ELF-1 (cell line): ENCODE results near the gene ARPP19.
"Not testable (repeated sequence)": the region's sequence is repeated elsewhere in the genome, so short reads cannot be mapped to it uniquely, and the experiment has no call there.

Experiments
- DNase-seq: peaks from one replicate; pipeline ENCODE4 v3.0.0-alpha.2; 2016; ENCODE audit warnings: low read depth, low spot score

ARPP19 gene, protein sequence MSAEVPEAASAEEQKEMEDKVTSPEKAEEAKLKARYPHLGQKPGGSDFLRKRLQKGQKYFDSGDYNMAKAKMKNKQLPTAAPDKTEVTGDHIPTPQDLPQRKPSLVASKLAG

DNA sequence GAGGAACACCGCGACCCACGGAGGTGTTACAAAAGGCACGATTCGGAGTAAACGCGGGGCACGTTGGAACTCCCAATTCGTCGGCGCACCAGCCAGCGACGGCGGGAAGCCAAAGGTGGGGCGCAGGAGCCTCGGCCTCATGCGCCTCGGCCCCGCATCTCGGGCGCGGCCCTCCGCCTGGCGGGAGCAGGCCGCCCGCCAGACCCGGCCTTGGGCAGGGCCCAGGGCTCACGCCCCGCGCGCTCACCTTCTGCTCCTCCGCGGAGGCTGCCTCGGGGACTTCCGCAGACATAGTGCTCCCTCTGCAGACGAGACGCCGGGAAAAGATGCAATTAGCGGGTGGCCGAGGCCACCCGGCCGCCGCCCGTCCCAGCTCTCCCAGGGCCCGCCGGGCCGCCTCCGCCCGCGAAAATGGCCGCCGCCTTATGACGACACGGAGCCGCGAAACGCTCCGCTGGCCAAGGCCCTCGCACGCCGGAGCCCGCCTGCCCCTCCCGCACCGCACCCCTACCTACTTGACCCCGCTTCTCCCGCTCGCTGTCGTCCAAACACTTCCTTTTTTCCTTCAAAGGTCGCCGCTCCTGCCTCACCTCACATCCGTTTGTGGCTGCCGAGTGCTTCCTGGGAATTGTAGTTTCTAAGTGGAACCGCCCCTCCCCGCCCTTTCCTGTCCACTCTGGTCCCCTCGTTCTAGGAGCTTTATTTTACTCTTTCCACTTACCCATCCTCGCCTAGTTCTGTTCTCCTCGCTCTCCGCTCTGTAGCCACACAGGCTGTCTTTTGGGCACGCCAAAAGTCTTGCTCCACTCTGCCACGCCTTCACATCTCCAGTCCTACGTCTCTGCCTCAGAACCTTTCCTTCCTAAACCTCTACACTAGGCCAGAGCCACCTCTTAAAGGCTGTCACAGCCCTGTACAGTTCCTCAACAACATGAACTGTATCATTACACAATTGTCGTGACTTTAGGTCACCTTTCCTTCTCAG is at the start of gene ARPP19:
Gene ARPP19 (minus strand): TSS at position 430 of the 985 bp plus-strand sequence. CDS start 138 bp downstream, at position 292.
- DNase-seq = peak; percentile 96

DNA sequence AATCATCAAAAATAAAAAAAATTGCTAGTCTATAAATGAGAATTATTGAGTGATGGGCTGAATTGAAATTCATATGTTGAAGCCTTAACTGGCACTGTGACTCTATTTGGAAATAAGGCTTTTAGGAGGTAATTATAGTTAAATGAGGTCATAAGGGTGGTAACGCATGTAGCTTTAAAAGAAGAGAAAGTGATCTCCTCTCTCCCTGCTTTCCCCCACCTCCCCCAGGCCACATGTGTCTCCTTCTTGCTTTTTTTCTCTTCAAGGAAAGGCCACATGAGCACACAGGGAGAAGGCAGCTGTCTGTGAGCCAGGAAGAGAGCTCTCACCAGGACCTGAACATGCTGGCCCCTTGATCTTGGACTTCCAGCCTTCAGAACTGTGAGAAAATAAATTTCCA is 48.2 kb upstream of the ARPP19 start:
- DNase-seq = no peak

DNA sequence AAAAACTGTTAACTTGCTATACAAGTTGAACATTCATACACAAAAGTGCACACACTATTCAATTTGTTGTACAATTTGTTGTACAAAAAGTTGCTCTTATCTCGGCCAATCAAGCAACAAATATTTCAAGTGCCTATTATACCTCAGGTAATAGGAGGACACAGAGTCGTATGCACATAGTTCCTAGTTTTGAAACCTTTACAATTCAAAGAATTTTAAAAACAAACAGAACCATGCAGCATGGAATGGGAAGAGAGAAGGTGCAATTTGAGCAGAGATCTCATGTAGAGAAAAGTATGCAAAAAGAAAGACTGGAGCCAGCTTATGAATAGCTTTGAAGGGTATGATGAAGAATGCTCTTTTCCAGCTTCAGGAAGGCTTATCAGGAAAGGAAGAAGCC is 46.5 kb upstream of the ARPP19 start:
- DNase-seq = no peak

DNA sequence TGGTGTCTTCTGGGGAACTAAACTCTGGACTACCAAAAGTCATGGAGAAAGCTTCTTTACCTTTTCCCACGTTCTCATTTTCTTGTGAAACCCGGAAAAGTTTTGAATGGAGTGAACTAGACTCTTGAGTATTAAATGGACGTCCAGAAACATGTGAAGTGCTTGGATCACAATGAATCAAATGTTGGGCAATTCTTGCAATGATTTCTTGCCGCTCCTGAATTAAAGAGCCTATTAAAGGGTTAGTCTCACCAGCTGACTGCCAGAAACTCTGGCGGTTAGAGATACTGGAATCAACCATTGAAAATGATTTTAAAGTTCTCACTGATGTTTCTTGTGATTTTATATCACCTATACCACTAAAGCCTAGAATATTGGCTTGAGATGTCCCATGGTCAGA is 40.8 kb upstream of the ARPP19 start:
- DNase-seq = no peak

DNA sequence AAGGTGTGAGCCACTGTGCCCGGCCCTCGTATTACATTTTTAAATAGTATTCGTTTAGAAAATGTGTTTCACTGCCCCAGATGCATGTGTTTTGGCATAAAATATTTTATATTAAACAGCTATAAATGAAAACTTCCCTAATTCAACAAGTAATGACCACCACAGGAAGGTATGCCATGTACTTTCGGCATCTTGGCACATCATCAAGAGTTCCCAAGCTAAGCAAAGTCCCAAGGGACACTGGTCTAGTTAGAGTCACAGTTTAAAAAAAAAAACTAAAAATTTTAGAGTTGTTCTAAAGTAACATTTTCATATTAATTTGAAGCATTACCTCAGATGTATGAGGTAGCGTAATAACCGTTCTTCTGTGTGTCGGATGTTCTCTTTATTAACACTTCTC is 15.6 kb upstream of the ARPP19 start:
- DNase-seq = no peak

DNA sequence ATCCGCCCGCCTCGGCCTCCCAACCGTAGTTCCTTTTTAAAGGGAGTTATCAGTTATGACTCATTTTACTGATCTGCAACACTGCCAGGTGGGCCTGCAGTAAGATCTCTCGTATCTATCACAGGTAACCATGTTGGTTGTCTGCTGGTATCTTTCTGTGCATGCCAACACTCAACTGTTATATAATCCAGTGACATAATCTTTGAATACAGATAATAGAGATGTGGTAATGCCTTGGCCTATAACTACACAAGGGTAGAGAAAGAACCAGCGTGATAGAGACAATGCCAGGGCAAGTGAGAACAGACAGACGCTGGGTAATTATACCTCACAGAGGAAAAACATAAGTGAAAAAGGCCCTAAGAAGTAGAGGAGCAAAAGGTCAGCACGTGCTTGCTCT is 11.0 kb upstream of the ARPP19 start:
- DNase-seq = no peak

DNA sequence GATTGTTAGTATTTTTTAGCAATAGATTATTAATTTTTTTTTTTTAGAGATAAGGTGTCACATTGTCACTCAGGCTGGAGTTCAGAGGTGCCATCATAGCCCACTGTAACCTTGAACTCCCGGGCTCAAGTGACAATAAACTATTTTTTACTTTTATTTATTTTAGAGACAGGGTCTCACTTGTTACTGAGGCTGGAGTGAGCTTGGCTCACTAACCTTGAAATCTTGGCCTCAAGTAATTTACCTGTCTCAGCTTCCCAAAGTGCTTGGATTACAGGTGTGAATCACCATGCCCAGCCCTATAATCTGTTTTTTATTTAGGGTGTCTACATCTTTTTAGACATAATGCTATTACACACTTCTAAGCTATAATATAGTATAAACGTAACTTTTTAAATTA is 7.9 kb upstream of the ARPP19 start:
- DNase-seq = no peak

DNA sequence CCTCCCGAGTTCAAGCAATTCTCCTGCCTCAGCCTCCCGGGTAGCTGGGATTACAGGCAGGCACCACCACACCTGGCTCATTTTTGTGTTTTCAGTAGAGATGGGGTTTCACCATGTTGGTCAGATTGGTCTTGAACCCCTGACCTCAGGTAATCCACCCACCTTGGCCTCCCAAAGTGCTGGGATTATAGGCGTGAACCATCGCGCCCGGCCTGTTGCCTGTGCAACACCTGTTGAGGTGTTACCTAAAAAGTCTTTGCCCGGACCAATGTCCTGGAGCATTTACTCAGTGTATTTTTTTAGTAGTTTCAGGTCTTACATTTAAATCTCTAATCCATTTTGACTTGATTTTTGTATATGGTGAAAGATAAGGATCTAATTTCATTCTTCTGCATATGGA is 6.7 kb upstream of the ARPP19 start:
- not testable (repeated sequence) for DNase-seq

DNA sequence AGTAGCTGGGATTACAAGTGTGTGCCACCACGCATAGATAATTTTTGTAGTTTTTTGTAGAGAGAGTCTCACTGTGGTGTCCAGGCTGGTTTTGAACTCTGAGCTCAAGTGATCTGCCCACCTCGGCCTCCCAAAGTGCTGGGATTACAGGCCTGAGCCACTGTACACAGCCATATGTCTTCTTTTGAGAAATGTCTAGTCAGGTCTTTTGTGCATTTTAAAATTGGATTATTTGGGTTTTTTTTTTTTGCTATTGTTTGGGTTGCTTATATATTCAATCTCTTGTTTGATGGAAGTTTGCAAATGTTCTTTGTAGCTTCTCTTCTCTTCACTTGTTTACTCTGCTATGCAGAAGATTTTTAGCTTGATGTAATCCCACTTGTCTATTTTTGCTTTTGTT is 6.2 kb upstream of the ARPP19 start:
- no peak for DNase-seq

DNA sequence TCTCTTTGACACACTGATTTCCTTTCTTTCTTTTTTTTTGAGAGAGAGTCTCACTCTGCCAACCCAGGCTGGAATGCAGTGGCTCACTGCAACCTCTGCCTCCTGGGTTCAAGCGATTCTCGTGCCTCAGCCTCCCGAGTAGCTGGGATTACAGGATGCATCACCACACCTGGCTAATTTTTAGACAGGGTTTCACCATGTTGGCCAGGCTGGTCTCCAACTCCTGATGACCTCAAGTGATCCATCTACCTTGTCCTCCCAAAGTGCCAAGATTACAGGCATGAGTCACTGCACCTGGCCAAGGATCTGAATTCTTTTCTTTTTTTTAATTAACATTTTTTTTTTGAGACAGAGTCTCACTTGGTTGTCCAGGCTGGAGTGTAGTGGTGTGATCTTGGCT is 5.8 kb upstream of the ARPP19 start:
- DNase-seq = not testable (repeated sequence)

DNA sequence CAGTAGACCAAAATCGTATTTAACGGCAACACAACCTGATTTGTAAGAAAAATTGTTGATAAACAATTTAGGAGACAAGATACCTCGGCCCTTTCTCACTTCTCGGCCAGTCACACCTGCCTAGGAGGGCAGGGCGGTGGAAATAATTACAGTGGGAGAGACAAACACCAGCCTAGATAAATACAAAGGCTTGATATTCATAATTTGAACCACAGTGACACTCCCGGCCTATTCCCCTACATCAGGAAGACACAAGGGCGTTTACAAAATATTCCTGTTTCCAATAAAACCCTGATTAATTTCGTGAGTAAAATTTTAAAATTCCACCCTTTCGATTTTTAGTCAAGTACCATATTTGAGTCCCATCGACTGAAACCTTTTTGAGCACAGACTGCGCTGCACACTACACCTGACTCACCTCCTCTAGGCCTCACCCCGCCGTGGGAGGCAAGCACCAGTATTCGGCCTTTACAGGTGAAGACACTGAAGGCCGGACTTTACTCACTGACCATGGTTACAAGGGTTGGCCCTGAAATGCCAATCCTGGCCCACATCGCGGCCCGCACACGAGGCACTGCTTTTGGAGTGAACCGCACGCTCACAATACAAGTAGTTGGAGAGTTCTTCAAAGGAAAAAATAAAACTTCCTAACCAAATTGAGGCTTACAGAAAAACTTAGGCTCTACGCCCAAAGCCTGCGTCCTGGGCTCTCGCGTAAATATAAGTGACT is 794 bp downstream of the ARPP19 start:
- no peak for DNase-seq

DNA sequence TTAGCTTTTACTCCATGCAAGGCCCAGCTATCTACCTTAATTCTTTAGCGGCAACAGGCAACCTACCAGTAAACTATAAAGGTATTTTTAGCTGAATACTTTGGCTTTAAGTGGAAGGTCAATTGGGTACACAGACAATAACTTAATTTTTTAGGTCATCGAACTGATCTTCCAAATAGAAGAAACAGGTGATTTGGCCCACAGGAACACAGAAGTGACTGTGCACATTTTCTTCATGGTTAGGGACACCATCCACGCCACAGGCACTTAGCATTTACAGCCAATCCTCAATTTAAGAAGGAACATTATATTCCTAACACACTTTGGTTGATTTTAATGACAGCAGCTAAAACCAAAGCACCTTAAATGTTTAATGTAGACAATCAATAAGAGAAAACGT is 1.9 kb downstream of the ARPP19 start:
- DNase-seq = no peak

DNA sequence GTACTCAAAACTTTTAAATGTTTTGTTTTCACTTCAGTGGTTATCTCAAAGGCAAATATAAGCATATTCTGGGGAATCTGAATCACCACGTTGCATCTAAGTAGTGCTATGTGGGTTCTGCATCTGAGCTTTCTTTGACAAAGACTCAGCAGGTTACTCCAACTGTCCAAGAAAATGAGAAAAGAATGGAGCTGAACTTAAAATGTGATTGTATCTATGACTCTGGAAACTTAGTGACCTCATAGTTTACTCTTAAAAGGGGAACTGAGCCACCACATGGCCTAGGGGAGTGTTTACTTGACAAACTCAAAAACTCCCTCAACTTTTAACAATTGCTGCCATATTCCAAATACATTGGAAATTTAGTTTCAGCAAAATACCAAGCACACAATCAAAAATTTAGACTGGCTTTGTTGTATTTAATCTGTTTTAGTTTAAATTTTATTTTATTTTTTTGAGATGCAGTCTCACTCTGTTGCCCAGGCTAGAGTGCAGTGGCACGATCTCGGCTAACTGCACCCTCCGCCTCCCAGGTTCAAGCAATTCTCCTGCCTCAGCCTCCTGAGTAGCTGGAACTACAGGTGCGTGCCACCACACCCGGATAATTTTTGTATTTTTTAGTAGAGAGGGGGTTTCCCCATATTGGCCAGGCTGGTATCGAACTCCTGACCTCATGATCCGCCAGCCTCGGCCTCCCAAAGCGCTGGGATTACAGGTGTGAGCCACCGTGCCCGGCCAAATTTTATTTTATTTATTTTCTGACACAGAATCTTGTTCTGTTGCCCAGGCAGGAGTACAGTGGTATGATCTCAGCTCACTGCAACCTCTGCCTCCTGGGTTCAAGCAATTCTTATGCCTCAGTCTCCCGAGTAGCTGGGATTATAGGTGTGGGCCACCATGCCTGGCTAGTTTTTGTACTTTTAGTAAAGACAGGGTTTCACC is 3.1 kb downstream of the ARPP19 start:
- not testable (repeated sequence) for DNase-seq

DNA sequence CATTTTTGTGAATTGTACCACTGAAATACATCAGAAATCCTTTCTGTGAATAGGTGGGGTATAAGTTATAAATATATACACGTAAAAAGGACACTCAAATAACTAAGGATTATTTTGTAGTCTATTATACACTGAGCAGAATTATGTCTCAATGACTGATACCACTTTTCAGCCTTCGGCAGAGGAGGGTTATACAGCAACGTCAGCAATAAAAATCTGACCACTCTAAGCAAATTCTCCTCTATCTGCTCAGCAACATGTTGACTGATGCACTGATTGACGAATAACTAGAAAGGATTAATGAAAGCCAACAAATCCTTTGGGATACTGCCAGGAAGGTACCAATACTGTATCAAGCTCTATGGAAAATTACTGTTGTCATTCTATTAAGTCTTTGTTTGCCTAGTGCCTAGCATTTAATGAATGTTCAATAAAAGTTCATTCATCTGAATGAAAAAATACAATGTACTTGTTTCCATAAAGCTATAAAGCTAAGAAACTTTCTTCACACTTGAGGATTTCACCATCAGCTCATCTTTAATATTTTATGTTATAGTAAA is 5.2 kb downstream of the ARPP19 start:
- DNase-seq = no peak

DNA sequence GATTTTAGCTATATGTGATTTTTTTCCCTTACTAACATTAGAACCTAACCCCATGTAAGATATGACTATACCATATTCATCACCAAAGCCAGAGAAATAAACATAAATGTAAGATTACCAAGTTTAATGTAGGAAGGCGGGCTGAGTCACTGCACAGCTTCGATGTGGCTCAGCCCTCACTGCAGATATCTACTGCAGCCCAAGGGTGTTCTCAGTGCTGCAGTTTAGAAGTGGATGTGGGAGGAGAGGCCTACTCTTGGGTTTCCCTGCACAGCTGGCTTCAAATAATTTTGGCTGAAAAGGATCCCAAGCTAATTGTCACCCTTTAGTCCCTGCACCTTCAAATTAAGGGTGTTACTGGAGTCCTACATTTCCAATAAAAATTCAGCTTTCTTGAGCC is 9.3 kb downstream of the ARPP19 start:
- no peak for DNase-seq

DNA sequence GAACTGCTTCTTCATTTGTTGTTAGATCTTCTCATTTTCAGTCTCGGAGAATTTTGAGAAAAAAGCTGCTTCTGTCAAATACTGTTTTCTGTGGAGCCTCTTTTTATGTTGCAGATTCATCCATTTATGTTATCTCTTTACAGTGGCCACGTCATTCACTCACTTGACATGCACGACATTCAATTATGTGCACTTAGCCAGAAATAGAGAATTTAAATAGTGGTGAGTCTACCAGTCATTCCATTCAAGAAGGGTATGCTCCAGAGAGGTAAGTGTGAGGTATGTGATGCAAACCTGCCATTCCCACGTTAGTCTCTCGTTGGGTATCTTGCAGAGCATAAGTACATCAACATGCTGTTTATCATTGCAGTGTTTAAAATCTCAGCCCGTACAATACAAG is 9.8 kb downstream of the ARPP19 start:
- DNase-seq = no peak

DNA sequence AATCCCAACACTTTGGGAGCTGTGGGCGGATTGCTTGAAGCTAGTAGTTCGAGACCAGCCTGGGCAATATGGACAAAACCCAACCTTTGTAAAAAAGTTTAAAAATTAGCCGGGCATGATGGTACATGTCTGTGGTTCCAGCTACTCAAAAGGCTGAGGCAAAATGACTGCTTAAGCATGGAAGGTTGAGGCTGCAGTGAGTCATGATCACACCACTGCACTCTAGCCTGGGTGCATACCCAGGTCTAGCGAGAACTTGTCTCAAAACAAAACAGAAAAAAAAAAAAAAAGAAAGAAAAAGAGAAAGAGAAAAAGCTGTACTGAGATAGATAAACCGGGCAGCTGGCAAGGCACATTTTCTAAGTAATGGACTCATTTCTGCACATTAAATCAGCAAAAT is 10.6 kb downstream of the ARPP19 start:
- no peak for DNase-seq

DNA sequence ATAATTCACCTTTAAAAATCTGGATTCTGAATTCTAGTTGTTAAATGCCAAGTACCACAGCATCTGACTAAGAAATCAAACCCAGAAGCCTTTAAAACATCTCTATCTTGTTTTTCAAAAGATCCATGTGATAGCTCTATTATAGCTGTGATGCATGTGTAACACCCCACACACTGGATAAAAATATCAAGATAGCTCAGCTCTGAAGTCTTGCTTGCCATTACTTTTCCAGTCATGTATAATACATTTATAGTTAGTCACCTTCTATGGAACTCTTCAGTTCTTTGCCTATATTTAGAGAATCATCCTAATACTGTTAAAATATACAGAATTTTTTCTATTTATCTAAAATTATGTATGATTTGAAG is 11.6 kb downstream of the ARPP19 start:
- no peak for DNase-seq

DNA sequence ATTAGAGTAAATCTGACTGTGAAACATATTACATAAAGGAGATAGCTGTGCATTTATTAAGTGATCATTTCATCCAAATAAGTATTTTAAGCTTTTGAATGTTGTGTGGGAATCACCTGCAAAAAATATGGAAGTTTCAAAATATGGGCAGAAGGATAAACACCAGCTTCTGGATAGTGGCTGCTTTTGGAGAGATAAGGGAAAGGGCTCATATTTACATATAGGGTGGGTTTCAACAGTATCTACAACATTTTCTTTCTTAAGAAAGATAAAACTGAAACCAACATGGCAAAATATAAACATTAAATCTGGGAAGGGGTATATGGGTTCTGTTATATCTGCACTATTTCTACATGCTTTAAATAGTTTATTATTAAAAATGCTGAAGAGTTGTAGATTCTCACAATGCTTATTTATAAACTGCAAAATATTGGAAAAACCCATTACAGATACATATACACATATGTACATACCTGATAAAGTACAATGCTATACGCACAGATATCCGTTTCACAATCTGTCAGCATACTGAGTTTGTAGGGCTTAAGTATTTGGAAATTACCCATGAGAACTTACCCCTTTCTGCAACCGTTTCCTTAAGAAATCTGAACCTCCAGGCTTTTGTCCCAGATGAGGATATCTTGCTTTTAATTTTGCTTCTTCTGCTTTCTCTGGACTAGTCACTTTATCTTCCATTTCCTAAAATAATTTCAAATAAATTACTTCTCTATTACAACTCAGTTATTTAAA is 12.1 kb downstream of the ARPP19 start:
- DNase-seq = no peak

DNA sequence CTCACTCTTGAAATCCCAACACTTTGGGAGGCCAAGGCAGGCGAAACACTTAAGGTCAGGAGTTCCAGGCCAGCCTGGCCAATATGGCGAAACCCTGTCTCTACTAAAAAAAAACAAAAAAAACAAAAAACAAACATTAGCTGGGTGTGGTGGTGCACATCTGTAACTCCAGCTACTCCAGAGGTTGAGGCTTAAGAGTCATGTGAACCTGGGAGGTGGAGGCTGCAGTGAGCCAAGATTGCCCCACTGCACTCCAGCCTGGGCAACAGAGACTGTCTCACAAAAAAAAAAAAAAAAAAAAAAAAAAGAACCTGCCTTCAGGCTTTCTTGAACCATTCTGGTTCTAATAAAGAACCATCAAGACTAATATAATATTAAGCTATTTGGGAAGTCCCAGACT is 16.5 kb downstream of the ARPP19 start:
- no peak for DNase-seq
